ENCODE results near the gene HIVEP3. TPM values are rescaled to one million over a fixed set of nuclear protein-coding genes. Genes with fewer than 3 reads are reported as not detected.

Gene HIVEP3
- total RNA-seq, 1 experiment from 2014 or later, result 1.4 TPM

- no CpG with 5 or more reads among the region's 3 CpGs for WGBS (ENCODE audit: extremely low coverage, insufficient read length, low lambda C conversion rate)
- Histone ChIP-seq H3K79me1 (ENCODE audit: insufficient read depth, low read depth, low read length, poor library complexity, severe bottlenecking) (no peaks in the 10 kb centered on the region), H3K14ac (ENCODE audit: insufficient read depth, low read length) (no peak overlapping the region), H3K9me3 (ENCODE audit: control insufficient read depth, low read depth, low read length) (no peaks in the 10 kb centered on the region), H2BK5ac (ENCODE audit: insufficient read length, low read length) (no peak overlapping the region), H2AK5ac (ENCODE audit: insufficient read length, low read length) (no peak overlapping the region), H2BK120ac (ENCODE audit: low read depth, low read length, poor library complexity, severe bottlenecking) (no peak overlapping the region), H4K5ac (ENCODE audit: insufficient read length, low read depth, low read length) (no peak overlapping the region), H3K56ac (ENCODE audit: insufficient read length, low read depth, low read length) (no peak overlapping the region), H3K4me1 (ENCODE audit: insufficient read depth, low read length) (no peaks in the 10 kb centered on the region; the same call in 1 of the 2 replicates), H2AFZ (ENCODE audit: low read length) (no peak overlapping the region), H4K20me1 (ENCODE audit: control insufficient read depth, insufficient read depth, insufficient read length) (no peaks in the 10 kb centered on the region), H3K4ac (ENCODE audit: low read depth, low read length) (no peak overlapping the region), H2BK15ac (ENCODE audit: low read depth, low read length) (no peak overlapping the region), H3K23me2 (ENCODE audit: insufficient read length, low read depth, low read length, poor library complexity, severe bottlenecking) (no peaks in the 10 kb centered on the region), H4K91ac (ENCODE audit: insufficient read length, low read depth, low read length) (no peak overlapping the region), H2BK20ac (ENCODE audit: low read depth, low read length, poor library complexity, severe bottlenecking) (no peak overlapping the region), H3K27ac (ENCODE audit: insufficient read length, low read depth, low read length) (no peak overlapping the region), H2BK12ac (ENCODE audit: insufficient read length, low read depth, low read length) (no peak overlapping the region), H3K27me3 (ENCODE audit: insufficient read depth, low read length) (peaks cover 6% of the 10 kb centered on the region; the same call in 1 of the 2 replicates), H4K8ac (replicated peaks; ENCODE audit: insufficient read length, low read depth, low read length) (no peak overlapping the region), H3K23ac (ENCODE audit: insufficient read length, low read depth, low read length) (no peak overlapping the region), H3K4me2 (ENCODE audit: insufficient read depth, insufficient read length, low read length) (no peak overlapping the region), H3K9ac (ENCODE audit: extremely low read depth, insufficient read length, low read length) (no peak overlapping the region), H3K79me2 (ENCODE audit: insufficient read depth, low read length) (no peaks in the 10 kb centered on the region), H3K18ac (ENCODE audit: insufficient read length, low read depth, low read length) (no peak overlapping the region), H3T11ph (ENCODE audit: low read length) (no peak overlapping the region)
- Mint-ChIP-seq H3K4me1 (peaks cover 10 to 11% of the 10 kb centered on the region in 2 experiments), H3K9me3 (no peaks in the 10 kb centered on the region), H3K4me3 (peak overlapping the region in 1 of 2 experiments; percentile 50; a peak in 1 of 5 replicates), H3K36me3 (ENCODE audit: insufficient read depth in 1 of 3, low read depth in 3 of 3) (no peaks in the 10 kb centered on the region), H3K27me3 (ENCODE audit: low read depth) (peaks cover 24% of the 10 kb centered on the region), H3K27ac (peak overlapping the region in 1 of 3 experiments; percentile 46; a peak in 2 of 7 replicates)
- TF ChIP-seq, protein P1, sequence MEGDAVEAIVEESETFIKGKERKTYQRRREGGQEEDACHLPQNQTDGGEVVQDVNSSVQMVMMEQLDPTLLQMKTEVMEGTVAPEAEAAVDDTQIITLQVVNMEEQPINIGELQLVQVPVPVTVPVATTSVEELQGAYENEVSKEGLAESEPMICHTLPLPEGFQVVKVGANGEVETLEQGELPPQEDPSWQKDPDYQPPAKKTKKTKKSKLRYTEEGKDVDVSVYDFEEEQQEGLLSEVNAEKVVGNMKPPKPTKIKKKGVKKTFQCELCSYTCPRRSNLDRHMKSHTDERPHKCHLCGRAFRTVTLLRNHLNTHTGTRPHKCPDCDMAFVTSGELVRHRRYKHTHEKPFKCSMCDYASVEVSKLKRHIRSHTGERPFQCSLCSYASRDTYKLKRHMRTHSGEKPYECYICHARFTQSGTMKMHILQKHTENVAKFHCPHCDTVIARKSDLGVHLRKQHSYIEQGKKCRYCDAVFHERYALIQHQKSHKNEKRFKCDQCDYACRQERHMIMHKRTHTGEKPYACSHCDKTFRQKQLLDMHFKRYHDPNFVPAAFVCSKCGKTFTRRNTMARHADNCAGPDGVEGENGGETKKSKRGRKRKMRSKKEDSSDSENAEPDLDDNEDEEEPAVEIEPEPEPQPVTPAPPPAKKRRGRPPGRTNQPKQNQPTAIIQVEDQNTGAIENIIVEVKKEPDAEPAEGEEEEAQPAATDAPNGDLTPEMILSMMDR (conservative IDR thresholded peaks at IDR 0.05), result no peak
- no peak for DNase-seq
These were observed 263.1 kb downstream of the HIVEP3 start for GRCh38 chr1:41655632-41656031.

All from H9 (cell line).